ENCODE results near the gene KAT2A. TPM values are rescaled to one million over a fixed set of nuclear protein-coding genes. Genes with fewer than 3 reads are reported as not detected.

Gene KAT2A
- total RNA-seq, 1 experiment from 2014 or later: 94.7 TPM

- H3K27ac Mint-ChIP-seq (ENCODE audit: unreplicated experiment): no peak overlapping the region
- CTCF ChIA-PET: interaction anchor here (0.6 to 2.7 kb wide), 4 partner anchors 11 to 1839 kb away, joined by 3 to 18 read pairs (median 6); no protein-coding TSS in a partner anchor
- H3K4me3 Mint-ChIP-seq (ENCODE audit: low read depth, unreplicated experiment): no peak overlapping the region
- H3K27me3 Mint-ChIP-seq (ENCODE audit: unreplicated experiment): no peaks in the 10 kb centered on the region
- no peaks in the 10 kb centered on the region for H3K9me3 Mint-ChIP-seq (ENCODE audit: low read depth, unreplicated experiment)
- no peak for DNase-seq
- H3K4me1 Mint-ChIP-seq (ENCODE audit: low read depth, unreplicated experiment): peaks cover 7% of the 10 kb centered on the region
- intact Hi-C loops (cut with micrococcal nuclease; ENCODE audit: unreplicated experiment): loop anchor here (10.0 kb wide), 1 partner anchor 291 kb away; no protein-coding TSS in a partner anchor
- no TSS peak for BruUV-seq (replicated peaks)
- TF ChIP-seq CTCF (IDR thresholded peaks at IDR 0.05; ENCODE audit: unreplicated experiment): no peak
- H3K36me3 Mint-ChIP-seq (ENCODE audit: insufficient read depth, unreplicated experiment): peaks cover 80% of the 10 kb centered on the region
Observed at GRCh38 chr17:42114118-42114517, 7.0 kb downstream of the KAT2A start.

- H3K4me3 Mint-ChIP-seq (ENCODE audit: low read depth, unreplicated experiment): no peak overlapping the region
- DNase-seq: no peak
- no peak overlapping the region for H3K27ac Mint-ChIP-seq (ENCODE audit: unreplicated experiment)
- no peaks in the 10 kb centered on the region for H3K9me3 Mint-ChIP-seq (ENCODE audit: low read depth, unreplicated experiment)
- intact Hi-C loops (cut with micrococcal nuclease; ENCODE audit: unreplicated experiment): loop anchor here (10.0 kb wide), 1 partner anchor 291 kb away; no protein-coding TSS in a partner anchor
- no peak for TF ChIP-seq CTCF (IDR thresholded peaks at IDR 0.05; ENCODE audit: unreplicated experiment)
- peaks cover 73% of the 10 kb centered on the region for H3K36me3 Mint-ChIP-seq (ENCODE audit: insufficient read depth, unreplicated experiment)
- H3K27me3 Mint-ChIP-seq (ENCODE audit: unreplicated experiment): no peaks in the 10 kb centered on the region
- CTCF ChIA-PET: interaction anchor here (0.5 to 2.7 kb wide), 7 partner anchors 10 to 419 kb away, joined by 3 to 18 read pairs (median 7); no protein-coding TSS in a partner anchor
- peaks cover 7% of the 10 kb centered on the region for H3K4me1 Mint-ChIP-seq (ENCODE audit: low read depth, unreplicated experiment)
- BruUV-seq (replicated peaks): no TSS peak
Observed at GRCh38 chr17:42113293-42114069, 7.7 kb downstream of the KAT2A start.

- Mint-ChIP-seq H3K27me3 (ENCODE audit: unreplicated experiment) (no peaks in the 10 kb centered on the region), H3K9me3 (ENCODE audit: low read depth, unreplicated experiment) (no peaks in the 10 kb centered on the region), H3K36me3 (ENCODE audit: insufficient read depth, unreplicated experiment) (peaks cover 67% of the 10 kb centered on the region), H3K4me1 (ENCODE audit: low read depth, unreplicated experiment) (peaks cover 7% of the 10 kb centered on the region), H3K27ac (ENCODE audit: unreplicated experiment) (peak within 1 kb of the TSS; percentile 88), H3K4me3 (ENCODE audit: low read depth, unreplicated experiment) (peak within 1 kb of the TSS; percentile 80)
- no TSS peak for BruUV-seq (replicated peaks)
- peak; percentile 83 for DNase-seq
- intact Hi-C loops (cut with micrococcal nuclease; ENCODE audit: unreplicated experiment): loop anchor here (10.0 kb wide), 1 partner anchor 292 kb away; no protein-coding TSS in a partner anchor
- TF ChIP-seq CTCF (IDR thresholded peaks at IDR 0.05; ENCODE audit: unreplicated experiment): no peak
- CTCF ChIA-PET: interaction anchor here (0.5 to 2.7 kb wide), 17 partner anchors 10 to 420 kb away, joined by 3 to 18 read pairs (median 4); partner anchors contain the start of genes DNAJC7, NKIRAS2 and ODAD4
Observed at GRCh38 chr17:42112552-42113176, 8.5 kb downstream of the KAT2A start, which contains the start of gene DHX58. TSS of gene DHX58 (minus strand) at chr17:42112714. CDS start at chr17:42111892, 822 bp downstream.

GRCh38 chr17:42111871-42112551 lies 9.2 kb downstream of the KAT2A start:
- peak overlapping the region; percentile 80 for H3K4me3 Mint-ChIP-seq (ENCODE audit: low read depth, unreplicated experiment)
- peaks cover 61% of the 10 kb centered on the region for H3K36me3 Mint-ChIP-seq (ENCODE audit: insufficient read depth, unreplicated experiment)
- CTCF ChIA-PET: interaction anchor here (0.6 to 2.7 kb wide), 19 partner anchors 9 to 366 kb away, joined by 3 to 18 read pairs (median 3); partner anchors contain the start of genes DNAJC7, NKIRAS2 and ODAD4
- peak overlapping the region; percentile 88 for H3K27ac Mint-ChIP-seq (ENCODE audit: unreplicated experiment)
- peak; percentile 54 for DNase-seq
- intact Hi-C loops (cut with micrococcal nuclease; ENCODE audit: unreplicated experiment): loop anchor here (10.0 kb wide), 1 partner anchor 293 kb away; no protein-coding TSS in a partner anchor
- peaks cover 7% of the 10 kb centered on the region for H3K4me1 Mint-ChIP-seq (ENCODE audit: low read depth, unreplicated experiment)
- TSS peak; percentile 75 for BruUV-seq (replicated peaks)
- no peaks in the 10 kb centered on the region for H3K9me3 Mint-ChIP-seq (ENCODE audit: low read depth, unreplicated experiment)
- H3K27me3 Mint-ChIP-seq (ENCODE audit: unreplicated experiment): no peaks in the 10 kb centered on the region
- TF ChIP-seq CTCF (IDR thresholded peaks at IDR 0.05; ENCODE audit: unreplicated experiment): no peak
